B cell (primary cell): ENCODE measurements around the gene TAF4.

Experiments used
- CTCF ChIP-seq: fragments of 200-600 bp; IDR thresholded peaks from one replicate; pipeline ENCODE4 v1.8.0; 2022; ENCODE audit warnings: antibody characterized with exemption, mild to moderate bottlenecking
- EZH2 ChIP-seq: IDR thresholded peaks from 2 replicates; pipeline ENCODE4 v1.6.1; 2012; ENCODE audit warnings: borderline replicate concordance, low read depth, mild to moderate bottlenecking, moderate library complexity, low read length; ENCODE audit not compliant: insufficient read depth, poor library complexity, severe bottlenecking

- TF ChIP-seq CTCF = no peak
- no peak for TF ChIP-seq EZH2
Observed at GRCh38 chr20:61942526-61942925, 123.2 kb downstream of the TAF4 start.
